Bronchial epithelial cell (primary cell): ENCODE measurements around the gene CDYL2. TPM values are rescaled to one million over a fixed set of nuclear protein-coding genes. Genes with fewer than 3 reads are reported as not detected.

Experiments used
- DNase-seq: peaks from one replicate; pipeline ENCODE4 v3.0.0-alpha.2; 2010; ENCODE audit warnings: low read depth
- FAIRE-seq: peaks from 2 replicates; lab custom pipeline; 2011; peaks lifted over from hg19 to GRCh38; lab: Jason Lieb, UNC
- H3K27me3 ChIP-seq: 2 replicates; pipeline ENCODE4 v1.5.1; 2011; ENCODE audit warnings: low read length; ENCODE audit not compliant: control insufficient read depth, insufficient read depth
- H3K36me3 ChIP-seq: 2 replicates; pipeline ENCODE4 v1.5.1; 2011; ENCODE audit warnings: low read length; ENCODE audit not compliant: control insufficient read depth, insufficient read depth
- H3K4me3 ChIP-seq: 2 replicates; pipeline ENCODE4 v1.5.1; 2011; ENCODE audit warnings: mild to moderate bottlenecking, low read depth, low read length, control low read depth
- total RNA-seq: library from RNA; depleted of rRNA; stranded (reverse); fragments of >200 nt; gene quantifications from 2 replicates; pipeline ENCODE4 v1.2.1, GENCODE V29; 2014
- TF ChIP-seq, protein P1 (sequence below): IDR thresholded peaks from 2 replicates; pipeline ENCODE4 v1.5.1; 2011; ENCODE audit warnings: mild to moderate bottlenecking, moderate library complexity, low read length, control low read depth, inconsistent platforms; ENCODE audit not compliant: insufficient read depth, severe bottlenecking

CDYL2 gene
- total RNA-seq, 1 donor from 2014 or later, result 1.1 TPM

DNA sequence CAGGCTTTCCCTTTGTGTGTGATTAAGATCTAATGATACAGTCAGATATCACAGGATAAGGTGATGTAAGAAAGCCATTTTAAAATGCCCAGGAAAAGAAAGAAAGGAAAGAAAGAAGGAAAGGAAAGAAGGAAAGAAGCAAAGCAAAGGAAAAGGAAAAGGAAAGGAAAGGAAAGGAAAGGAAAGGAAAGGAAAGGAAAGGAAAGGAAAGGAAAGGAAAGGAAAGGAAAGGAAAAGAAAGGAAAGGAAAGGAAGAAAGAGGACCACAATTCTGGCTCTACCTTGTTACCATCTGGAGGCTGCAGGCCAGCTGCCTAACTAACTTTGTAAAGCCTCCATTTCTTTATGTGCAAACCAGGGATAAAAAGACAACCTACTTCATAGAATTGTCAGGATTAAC, 132.0 kb downstream of the CDYL2 start:
- TF ChIP-seq, protein P1, sequence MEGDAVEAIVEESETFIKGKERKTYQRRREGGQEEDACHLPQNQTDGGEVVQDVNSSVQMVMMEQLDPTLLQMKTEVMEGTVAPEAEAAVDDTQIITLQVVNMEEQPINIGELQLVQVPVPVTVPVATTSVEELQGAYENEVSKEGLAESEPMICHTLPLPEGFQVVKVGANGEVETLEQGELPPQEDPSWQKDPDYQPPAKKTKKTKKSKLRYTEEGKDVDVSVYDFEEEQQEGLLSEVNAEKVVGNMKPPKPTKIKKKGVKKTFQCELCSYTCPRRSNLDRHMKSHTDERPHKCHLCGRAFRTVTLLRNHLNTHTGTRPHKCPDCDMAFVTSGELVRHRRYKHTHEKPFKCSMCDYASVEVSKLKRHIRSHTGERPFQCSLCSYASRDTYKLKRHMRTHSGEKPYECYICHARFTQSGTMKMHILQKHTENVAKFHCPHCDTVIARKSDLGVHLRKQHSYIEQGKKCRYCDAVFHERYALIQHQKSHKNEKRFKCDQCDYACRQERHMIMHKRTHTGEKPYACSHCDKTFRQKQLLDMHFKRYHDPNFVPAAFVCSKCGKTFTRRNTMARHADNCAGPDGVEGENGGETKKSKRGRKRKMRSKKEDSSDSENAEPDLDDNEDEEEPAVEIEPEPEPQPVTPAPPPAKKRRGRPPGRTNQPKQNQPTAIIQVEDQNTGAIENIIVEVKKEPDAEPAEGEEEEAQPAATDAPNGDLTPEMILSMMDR, result no peak
- Histone ChIP-seq H3K4me3 (no peak overlapping the region), H3K36me3 (no peaks in the 10 kb centered on the region), H3K27me3 (no peaks in the 10 kb centered on the region)
- DNase-seq, result no peak
- FAIRE-seq, result no peak

DNA sequence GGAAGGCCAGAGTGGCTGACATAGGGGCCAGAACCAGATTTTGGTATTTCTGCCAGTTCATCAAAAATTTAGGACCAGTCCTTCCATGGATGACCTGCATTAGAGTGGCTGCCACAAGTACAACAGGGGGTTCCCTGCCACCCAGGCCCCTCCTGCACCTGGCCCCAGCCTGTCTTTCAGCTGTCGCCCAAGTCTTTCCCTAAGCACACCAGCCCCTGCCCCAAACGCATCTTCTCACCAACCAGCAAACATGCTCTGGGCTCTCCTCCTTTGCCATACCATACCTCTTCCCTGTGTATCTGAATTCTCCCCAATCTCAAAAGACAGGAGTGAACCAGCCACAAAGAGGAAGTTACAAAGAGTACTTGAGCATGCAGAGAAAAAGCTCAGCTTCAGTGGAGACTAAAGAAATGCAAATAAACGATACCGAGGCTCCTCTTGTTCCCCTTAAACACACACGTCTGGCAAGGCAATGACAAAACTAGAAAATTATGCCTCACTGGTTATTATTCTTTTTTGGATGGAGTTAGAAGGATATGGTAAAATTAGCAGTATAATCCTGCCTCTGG, 133.0 kb downstream of the CDYL2 start:
- FAIRE-seq, result no peak

DNA sequence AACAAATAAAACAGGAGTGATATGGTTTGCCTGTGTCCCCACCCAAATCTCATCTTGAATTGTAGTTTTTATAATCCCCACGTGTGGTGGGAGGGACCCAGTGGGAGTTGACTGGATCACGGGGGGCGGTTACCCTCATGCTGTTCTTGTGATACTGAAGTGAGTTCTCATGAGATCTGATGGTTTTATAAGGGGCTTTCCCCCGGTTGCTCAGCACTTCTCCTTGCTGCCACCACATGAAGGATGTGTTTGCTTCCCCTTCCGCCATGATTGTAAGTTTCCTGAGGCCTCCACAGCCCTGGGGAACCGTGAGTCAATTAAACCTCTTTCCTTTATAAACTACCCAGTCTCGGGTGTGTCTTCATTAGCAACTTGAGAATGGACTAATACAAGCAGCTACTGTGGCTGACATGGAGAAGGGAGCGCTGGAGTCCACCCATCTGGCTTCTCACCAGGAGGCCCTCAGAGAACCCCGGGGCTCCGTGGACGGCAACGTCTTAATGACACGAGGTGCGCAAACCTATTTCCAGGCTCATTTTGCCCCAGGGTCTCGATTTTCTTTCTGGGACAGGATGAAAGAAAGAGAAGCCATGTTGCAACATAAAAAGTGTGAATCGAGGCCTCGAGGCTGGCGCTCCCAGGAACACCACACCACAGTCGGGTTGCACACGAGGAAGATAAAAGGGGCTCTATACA, 134.1 kb downstream of the CDYL2 start:
- TF ChIP-seq, protein P1, result no peak
- no peak for FAIRE-seq
- no peak for DNase-seq
- Histone ChIP-seq H3K4me3 (no peak overlapping the region), H3K36me3 (no peaks in the 10 kb centered on the region), H3K27me3 (no peaks in the 10 kb centered on the region)

More for the DNA sequence above, 133.0 kb downstream of the CDYL2 start:
- H3K4me3 ChIP-seq, result no peak overlapping the region
- no peaks in the 10 kb centered on the region for H3K36me3 ChIP-seq
- TF ChIP-seq, protein P1, result no peak
- no peak for DNase-seq
- no peaks in the 10 kb centered on the region for H3K27me3 ChIP-seq

DNA sequence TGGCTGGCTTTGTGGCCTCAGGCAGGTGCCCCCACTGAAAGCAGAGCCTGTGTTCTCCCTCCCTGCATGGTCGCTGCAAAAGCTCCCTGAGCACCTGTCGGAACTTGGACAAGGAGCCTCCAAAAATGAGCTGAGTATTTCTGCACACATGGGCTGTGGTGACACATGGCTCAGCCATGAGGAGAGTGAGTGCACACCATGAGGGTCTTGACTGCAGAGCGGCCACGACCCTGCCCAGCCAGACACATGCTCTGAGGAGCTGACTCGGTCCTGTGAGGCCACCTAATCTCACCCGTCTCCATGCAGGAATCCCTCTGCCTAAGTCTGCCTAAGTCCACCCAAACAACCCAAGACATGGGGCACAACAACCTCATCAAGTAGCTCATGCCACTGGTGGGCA, 134.7 kb downstream of the CDYL2 start:
- no peak overlapping the region for H3K4me3 ChIP-seq
- TF ChIP-seq, protein P1, result no peak
- H3K27me3 ChIP-seq, result no peaks in the 10 kb centered on the region
- FAIRE-seq (no peak), DNase-seq (no peak)
- H3K36me3 ChIP-seq, result no peaks in the 10 kb centered on the region

DNA sequence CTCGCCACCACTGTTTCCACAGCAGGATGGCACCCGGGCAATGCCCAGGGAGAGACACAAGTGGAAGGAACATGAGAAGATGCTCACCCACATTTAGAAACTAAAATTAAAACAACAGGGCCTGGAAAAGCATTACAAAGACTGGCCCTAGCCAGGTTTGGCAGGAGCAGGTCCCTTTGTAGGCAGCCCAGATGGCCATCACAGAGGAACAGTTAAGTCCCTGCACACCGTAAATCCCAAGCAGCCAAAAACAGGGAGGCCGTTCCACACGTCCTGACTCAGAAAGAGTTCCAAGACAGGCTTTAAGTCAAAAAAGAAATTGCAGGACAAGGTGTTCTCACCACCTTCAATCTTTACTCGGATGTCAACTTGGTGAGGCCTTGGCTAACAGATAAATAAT, 136.5 kb downstream of the CDYL2 start:
- no peaks in the 10 kb centered on the region for H3K27me3 ChIP-seq
- H3K36me3 ChIP-seq, result no peaks in the 10 kb centered on the region
- TF ChIP-seq, protein P1, result no peak
- DNase-seq (no peak), FAIRE-seq (no peak)
- no peak overlapping the region for H3K4me3 ChIP-seq

DNA sequence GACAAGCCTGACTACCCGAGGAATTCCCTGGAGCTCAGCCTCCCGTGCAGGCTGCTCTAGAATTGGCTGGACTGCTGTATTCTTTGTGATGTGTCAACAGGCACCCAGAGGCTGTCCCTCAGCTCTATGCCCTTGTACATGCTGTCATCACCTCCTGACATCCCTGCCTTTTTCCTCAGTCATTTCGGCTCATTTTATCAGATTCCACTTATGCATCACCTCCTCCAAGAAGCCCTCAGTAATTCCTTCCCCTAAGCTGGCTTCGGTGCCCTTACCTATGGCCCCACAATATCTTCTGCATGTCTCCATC, 137.2 kb downstream of the CDYL2 start:
- no peaks in the 10 kb centered on the region for H3K27me3 ChIP-seq
- FAIRE-seq, result no peak
- DNase-seq, result no peak
- H3K4me3 ChIP-seq, result no peak overlapping the region
- no peaks in the 10 kb centered on the region for H3K36me3 ChIP-seq
- TF ChIP-seq, protein P1, result no peak
